GDM1 (cell line): ENCODE measurements around the gene FYN.
A peak's percentile ranks its signal among the peaks of the same experiment; 100 is the strongest.

Source experiments
- DNase-seq: peaks from one replicate; lab custom pipeline; 2025; lab: John Stamatoyannopoulos, UW

Gene FYN

DNA sequence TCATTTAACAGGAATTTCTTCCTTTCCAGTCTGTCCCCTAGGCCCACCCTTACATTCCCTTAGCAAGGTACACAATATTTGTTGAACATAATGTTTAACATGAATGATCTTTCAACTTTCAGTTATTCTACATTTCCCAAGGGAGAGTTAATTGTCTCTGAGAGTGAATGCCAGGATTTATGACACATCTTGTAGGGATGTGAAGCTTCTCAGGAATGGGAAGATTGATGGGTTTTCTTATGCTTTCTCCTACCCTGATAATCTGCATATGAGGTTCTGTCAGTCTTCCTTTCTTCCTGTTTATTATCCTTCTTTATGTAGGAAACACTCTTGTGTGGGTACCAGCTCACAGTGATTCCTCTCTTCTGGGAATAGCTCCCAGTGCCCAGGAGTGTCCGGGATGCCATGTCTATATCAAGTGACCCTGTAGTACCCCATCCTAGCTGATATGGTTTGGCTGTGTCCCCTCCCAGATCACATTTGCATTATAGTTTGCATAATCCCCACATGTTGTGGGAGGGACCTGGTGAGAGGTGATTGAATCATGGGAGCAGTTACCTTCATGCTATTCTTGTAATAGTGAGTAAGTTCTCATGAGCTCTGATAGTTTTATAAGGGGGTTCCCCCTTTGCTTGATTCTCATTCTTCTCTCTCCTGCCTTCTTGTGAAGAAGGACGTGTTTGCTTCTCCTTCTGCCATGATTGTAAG lies 7.1 kb upstream of the FYN start:
- no peak for DNase-seq

DNA sequence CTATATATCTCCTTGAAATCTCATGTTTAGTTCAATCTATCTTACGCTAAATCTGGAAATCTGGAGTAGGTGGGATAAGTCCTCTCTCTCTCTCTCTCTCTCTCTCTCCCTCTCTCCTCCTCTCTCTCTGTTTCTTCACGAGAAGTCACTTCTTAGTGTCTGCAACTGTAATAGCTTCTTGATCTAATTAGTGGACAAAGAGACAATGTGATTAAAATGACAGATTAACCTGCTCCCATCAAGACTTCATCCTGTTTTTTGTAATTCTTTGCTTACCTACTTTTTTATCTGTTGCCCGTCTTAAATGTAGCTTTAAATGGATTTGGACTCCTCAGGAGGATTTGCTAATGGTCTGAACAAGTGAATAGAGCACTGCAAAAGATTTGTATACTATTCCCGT lies 2.5 kb upstream of the FYN start:
- no peak for DNase-seq

DNA sequence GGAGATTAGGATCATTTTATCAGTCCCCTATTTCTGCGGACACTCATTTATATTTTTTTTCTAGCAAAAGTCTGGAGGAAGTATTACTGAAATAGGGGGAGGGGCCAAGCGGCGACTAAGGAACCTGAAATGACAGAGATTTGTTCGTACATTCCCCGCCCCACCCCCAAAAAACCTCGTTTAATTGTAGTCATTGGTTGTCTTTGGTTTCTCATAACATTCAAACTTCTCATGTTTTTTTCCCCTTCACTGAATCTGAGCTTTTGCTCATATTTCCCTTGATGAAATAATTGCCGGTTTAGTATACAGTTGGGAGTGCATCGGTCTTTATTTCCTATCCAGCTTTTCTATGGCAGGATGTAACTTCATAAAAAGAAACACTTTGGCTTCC lies 768 bp upstream of the FYN start:
- DNase-seq = no peak

DNA sequence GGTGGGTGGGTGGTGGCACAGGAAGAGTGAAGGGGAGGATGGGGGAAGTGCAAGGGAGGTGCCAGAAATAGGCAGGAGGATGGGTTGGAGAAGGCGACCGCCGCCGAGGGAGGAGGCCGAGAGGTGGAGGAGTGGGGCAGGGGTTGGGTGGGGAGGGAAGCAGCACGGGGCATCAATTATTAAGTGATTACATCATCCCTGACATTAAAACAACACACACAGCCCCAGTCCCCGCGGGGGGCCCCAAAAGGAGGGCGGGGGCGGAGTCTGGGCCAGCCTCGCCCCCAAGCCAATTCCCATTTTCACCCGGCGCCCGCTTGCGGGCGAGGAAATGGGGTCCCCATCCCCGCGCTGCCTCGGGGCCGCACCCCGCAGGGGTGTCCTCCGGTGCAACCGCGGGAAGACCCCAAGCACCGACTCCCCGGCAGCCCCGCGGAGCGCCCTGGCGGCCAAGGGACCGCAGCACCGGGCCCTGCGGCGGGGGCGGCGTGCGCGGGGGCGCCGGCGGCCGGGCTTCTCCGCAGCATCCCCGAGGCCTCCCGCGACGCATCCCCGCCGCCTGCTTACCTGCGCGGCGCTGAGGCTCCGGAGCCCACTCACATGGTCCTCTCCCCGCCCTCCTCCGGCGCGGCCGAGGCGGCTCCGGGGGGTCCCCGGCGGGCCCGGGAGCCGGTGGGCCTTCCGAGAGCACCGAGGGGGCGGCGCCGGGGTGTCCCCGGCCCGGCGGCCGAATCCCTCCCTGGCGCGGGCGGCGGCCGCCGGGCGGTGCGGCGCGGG lies 663 bp downstream of the FYN start:
- no peak for DNase-seq

DNA sequence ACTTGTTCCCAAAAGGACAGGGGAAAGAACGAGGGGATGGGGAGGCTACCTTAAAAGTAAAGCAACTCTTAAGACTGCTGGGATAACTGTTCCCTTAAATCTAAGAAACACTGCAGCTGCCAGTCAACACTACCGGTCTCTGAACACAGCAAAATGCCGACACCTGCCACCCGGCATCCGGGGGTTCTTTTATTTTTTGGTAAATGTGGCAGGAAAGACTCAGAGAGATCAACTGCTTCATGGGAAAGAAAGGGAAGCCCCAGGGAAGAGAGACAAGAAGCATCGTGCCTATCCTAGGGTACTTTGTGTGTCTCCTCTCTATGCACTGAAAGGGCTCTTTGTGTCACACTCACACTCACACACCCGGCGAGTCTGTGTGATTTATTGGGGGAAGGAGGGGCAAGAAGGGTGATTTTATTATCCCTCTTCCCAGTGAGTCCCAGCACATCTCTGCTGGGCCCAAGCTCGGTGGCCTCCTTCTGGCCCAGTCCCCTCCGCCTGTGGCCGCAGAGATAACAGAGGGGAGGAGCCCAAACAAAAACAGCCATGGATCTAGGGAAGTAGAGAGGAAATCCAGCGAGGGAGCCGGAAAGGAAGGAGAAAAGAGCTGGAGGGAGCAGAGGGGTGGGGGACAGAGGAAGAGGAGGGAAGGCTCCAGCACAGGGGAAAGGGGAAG lies 1.4 kb downstream of the FYN start:
- no peak for DNase-seq

DNA sequence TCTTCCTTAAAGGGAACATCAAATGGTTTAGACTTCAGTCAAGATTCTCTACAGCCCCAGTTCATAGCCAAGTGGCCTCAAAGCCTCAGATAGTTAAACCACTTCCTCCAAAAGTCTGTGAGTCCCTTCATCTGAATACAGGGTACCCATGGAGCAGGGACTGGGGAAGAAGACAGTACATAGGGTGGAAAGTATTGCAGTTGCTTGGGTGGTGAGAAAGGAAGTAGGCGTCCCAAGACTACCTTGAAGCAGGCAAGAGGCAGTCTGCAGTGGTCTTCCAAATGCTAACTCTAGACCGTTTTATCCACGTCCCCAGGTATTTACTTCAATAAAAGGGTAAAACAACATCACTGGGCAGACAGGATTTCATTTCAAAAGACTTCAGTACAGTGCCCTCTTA lies 2.0 kb downstream of the FYN start:
- peak; percentile 55 for DNase-seq

DNA sequence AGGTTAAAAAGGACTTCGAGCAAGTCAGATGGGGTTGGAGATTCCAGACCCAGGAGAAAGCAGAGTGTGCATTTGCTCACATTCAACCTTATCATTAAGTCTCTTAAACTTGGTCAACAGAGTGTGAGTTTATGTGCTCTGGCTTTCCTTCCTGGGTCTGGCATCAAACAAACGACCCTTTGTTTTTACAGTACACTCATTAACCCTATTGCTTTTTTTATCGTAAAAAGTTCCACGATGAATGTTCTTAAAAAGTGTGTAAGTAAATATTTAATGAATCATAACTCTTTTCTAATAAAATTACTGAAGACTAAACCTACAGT lies 2.5 kb downstream of the FYN start:
- no peak for DNase-seq

DNA sequence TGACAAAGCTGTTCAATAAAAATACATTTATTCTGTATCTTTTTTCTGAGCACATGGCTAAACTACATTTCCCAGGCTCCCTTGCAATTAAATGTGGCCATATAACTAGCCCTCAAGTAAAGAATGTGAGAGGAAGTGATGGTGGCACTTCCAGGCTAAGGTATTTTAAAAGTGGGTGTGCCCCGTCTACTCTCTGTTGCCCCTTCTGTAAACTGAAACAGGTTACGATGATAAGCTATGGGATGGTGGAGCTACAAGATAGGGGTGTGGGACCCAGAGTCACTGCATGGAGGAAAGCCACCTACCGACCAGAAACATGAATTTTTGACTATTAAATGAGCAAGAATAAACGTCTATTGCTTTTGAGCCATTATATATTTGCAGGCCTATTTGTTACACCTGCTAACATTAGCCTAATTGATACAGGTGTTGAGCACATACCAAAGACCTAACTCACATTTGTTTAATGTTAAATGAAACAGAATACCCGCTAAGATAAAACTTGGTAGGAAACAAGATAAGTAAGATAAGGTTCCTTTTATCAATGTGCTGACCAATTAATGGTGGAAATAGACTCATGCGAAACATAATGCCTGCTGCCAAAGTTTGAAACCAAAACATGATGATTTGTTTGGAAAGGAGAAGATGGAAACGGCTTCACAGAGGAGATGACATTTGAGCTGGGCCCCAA lies 3.1 kb downstream of the FYN start:
- no peak for DNase-seq

DNA sequence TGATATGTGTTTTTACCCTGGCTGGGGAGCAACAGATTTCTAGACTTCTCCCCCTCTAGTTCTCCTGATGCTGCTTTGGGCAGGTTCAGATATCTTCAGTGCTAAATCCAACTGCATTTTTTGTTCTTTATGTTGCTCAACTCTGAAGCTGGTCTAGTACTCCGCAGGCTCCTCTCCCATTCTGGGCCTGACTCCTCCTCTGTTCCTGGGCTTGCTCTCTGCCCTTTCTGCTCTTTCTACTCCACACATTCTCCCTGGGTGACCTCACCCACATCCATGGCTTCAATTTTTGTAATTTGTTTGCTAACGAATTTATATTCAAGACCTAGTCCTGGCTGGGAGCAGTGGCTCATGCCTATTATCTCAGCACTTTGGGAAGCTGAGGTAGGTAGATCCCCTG lies 6.4 kb downstream of the FYN start:
- DNase-seq = no peak

DNA sequence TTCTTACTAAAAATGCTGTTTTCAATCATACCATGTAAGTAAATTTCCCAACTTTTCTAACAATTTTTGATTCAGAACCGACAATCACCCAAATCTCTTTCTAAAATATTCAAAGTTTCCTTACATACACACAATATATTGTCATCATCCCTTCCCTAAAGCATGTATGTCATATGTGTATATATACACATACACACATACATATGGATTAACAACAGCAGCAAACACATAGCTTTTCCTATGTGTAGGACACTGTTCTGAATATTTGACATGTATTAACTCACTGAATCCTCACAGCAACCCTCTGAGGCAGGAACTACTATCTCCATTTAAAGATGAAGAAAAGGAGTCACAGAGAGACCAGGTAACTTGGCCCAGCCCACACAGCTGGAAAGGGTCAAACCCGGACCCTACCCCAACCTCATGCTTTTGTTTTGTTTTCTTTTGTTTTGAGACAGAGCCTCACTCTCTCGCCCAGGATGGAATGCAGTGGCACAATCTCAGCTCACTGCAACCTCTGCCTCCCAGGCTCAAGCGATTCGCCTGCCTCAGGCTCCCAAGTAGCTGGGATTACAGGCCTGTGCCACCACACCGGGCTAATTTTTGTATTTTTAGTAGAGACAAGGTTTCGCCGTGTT lies 7.2 kb downstream of the FYN start:
- no peak for DNase-seq

DNA sequence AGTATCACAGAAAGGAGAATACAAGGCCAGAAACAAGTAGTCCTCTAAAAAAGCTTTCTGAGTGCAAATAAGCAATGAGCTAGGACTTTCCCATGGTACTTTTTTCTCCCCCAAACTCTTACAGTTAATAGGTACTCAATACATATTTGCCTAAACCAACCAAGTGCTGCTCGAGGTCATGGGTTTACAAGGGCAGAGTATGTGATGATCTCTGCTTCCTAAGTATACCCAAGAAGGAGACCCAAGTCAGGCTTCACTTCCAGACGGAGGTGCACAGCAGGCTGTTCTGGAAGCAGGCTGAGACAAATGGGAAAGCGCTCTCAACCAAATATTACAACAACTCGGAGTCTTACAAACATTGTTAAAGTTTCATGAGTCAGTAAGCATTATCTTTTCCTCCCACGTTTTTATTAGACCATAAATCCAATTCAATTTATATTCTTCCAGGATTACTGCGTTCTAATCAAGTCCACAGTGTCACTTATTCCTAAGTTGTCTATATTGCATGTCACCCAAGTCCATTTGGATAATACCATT lies 8.1 kb downstream of the FYN start:
- no peak for DNase-seq

DNA sequence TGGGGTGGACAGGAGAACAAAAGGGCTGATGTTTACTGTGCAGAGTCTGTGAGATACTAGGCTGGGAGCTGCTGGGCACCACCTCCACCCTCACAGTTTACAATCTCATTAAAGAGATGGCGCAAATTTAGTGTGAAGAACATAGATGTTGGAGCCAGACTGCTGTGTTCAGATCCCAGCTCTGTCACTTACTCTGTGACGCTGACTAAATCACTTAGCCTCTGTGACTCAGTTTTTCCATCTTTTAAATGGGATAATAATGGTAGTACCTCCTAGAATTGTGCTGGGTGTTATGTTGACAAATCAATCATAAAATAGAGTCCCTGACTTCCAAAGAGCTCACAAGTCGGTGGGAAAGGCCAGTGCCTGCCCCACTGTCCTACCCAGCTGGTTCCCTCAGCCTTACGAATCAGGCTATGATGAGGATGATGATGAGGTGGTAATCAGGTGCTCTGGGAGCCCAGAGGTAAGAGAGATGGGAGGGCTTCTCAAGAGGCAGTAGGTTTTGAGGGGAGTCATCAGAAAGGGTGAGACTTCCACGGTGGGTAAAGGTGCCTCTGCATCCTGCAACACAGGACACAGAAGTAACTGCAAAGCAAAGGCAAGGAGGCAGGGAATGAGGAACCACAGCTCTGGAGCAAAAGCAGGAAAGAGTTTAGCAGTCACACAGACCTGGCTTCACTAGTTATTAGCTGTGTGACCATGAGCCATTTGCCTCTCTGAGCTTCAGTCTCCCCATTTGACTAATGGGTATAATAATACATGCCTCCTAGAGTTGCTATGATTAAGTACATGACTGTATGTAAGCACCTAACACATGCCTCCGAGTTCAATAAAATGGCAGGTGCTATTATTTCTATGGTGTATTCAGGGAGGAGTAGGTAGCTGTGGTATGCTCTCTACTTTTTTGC lies 8.9 kb downstream of the FYN start:
- no peak for DNase-seq

DNA sequence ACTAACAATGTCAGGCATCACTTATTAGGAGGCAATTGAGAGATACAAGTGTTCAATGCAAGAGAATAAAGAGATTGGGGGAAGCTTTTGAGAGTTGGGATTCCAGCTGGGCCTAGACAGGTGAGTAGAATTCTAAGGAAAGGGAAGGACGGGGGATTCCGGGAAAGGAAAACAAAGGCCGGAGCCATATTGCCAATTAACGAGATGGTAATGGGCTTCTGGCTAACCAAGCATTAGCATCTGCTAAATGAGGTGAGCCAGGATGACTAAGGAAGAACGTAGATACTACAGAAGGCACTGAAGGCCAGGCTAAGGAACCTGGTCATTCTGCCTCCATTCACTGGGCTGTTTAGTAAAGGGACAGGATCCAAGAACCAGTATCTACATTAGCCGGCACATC lies 10.5 kb downstream of the FYN start:
- no peak for DNase-seq

DNA sequence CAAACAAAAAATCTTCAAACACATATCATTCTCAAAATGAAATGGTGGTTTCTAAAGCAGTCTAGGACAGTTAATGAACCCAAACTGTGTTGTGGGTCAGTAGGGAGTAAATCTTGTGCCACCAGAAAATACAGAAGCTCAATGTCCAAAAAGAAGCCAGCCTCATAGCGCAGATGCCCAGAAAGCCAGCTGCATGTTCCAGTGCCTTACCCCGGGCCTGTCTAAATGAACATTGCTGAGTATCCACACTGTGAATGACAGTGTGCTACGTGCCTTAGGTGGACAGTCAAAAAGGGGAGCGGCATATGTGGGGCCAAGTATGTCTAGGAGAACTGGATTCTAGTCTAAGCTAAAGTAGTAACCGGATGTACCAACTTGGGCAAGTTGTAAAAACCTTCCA lies 10.9 kb downstream of the FYN start:
- no peak for DNase-seq

DNA sequence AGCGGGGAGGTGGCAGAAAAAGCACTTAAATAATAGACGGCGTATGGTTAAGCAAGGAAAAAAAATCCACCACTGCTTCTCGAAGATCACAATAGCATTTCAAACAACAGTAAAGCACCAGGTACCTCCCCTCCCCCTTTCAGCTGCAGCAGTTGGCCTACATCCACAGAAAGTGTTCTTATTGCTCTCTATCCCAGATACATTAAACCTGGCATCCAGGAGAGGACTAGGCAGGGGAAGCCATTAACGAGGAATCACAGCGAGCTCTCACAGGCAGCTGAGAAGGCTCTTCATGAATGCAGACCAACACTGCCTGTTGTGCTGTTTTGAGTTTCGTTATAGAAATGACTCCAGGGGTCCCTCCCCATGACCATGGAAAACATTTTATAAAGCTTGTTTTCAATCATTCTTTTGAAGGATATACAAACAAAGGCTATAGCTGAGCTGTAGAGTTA lies 11.8 kb downstream of the FYN start:
- no peak for DNase-seq

DNA sequence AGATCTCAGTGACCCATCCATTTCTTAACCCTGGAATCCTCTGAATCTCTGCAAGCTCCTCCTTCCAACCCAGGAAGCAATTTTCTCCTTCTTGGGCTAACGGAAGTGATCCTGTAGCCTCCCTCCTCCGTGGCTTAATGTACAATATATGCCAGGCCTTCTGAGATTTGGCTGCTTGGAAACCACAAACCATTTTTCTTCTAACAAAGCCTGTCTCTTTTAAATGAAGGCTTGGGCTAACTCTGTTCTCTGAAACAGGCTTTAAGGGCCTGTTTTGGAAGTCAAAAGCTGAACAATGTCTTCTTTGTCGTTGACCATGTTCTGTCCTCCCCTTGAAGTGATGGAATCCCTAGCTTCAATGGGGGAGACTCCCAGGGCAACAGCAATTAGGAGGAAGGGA lies 14.9 kb downstream of the FYN start:
- no peak for DNase-seq

DNA sequence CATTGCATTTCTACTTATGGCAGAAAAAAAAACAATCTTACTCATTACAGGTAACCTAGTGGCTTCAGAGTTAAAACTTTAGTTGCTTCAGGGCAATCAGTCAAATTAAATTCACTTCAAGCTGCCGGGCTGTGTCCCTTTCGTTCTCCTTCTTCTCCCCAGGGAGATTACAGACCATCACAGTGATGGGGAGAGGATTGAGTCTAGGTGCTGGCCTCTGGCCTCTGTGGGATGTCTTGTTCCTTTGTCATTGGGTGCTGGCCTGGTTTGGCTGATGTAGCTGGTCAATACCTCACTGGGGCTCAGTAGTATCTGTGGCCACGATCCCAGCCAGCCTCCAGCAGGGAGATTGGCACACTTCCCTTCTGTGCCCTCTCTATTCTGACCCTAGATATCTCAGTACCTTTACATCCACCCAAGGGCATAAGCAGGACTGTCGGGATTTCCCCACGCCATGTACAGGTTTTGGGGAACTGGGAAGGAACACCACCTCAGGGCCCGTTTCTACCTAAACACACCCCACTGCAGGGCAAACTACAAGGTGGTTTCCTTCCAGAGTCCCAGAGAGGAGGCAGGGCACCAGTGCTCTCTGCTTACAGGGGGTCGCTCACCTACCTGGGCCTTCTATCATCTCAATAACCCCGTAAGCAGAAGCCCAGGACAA lies 15.4 kb downstream of the FYN start:
- no peak for DNase-seq

DNA sequence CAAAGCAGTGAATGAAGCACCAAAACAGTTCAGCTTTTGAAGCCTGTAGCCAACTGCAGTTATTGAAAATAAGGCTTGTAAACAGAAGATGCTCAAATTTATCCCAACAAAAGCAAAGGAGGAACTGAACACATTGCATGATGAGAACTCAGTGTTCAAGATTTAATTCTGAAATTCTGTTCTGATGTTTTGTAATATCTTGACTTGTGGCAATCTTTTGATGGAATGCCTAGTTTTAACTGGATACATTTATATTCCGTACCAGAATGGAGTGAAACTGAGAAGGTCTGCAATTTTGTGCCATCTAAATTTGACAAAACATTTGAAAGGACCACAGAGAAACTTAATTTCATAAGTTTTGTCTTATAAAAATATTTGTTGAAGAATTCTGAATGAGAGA lies 17.5 kb downstream of the FYN start:
- DNase-seq = no peak

DNA sequence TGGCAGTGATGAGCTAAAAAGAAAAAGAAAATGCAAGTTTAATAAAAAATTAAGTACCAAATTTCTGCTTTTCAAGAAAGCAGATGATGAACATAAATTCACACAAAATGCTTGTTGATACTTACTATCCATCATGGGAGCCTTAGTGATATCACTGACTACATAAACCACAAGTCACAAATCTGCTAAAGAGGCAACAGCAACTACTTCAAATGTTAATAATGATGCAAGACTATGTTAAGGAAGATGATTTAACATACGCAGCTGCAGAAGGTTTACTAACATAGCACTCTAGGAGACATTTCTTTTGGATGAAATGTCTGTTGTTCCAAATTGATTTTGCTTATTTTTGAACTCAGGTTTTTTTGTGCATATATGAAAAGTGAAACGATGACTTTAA lies 18.6 kb downstream of the FYN start:
- no peak for DNase-seq

DNA sequence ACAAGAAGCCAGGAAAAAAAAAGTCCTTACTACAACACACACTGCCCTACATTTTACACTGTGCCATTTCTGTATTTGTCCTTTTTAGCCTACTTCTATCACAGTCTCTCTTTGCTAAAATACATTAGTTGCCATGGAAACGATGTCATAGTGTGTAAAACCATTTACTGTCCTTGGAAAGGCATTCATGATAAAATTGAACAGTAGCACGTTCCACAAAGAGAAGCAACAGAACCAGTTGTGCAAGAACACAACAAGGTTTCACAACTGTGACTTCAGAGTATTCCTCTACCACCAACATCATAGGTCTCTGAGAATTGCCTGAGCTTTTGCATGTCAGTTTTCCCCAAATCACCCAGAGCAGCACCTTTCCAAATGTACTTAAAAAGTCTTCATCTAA lies 20.5 kb downstream of the FYN start:
- no peak for DNase-seq
